GM19238 (cell line): ENCODE results near the gene PLPP6.
"Not testable (repeated sequence)": the region's sequence is repeated elsewhere in the genome, so short reads cannot be mapped to it uniquely, and the experiment has no call there.

Experiments used
- DNase-seq: peaks from one replicate; pipeline ENCODE4 v3.0.0; 2011; ENCODE audit warnings: low spot score; ENCODE audit not compliant: insufficient read length

The PLPP6 gene

GRCh38 chr9:4662108-4662988, at the start of gene PLPP6:
Gene PLPP6, plus strand, starts transcription at chr9:4662294. Its CDS starts 82 bp downstream, at chr9:4662376.
- peak; percentile 77 for DNase-seq

GRCh38 chr9:4614627-4615026, 47.5 kb upstream of the PLPP6 start:
- no peak for DNase-seq

- no peak for DNase-seq
These were observed 46.8 kb upstream of the PLPP6 start for GRCh38 chr9:4615251-4615650.

GRCh38 chr9:4615778-4616177, 46.3 kb upstream of the PLPP6 start:
- DNase-seq: no peak

- DNase-seq: no peak
These were observed 44.3 kb upstream of the PLPP6 start for GRCh38 chr9:4617752-4618151.

- DNase-seq: no peak
These were observed 43.4 kb upstream of the PLPP6 start for GRCh38 chr9:4618700-4619099.

- no peak for DNase-seq
These were observed 41.9 kb upstream of the PLPP6 start for GRCh38 chr9:4620057-4620765.

GRCh38 chr9:4620881-4621555, 41.1 kb upstream of the PLPP6 start:
- DNase-seq: no peak

- DNase-seq: no peak
These were observed 40.1 kb upstream of the PLPP6 start for GRCh38 chr9:4622016-4622415.

- DNase-seq: no peak
These were observed 31.3 kb upstream of the PLPP6 start for GRCh38 chr9:4630836-4631235.

GRCh38 chr9:4638968-4639367, 23.1 kb upstream of the PLPP6 start:
- no peak for DNase-seq

- DNase-seq: no peak
These were observed 22.7 kb upstream of the PLPP6 start for GRCh38 chr9:4639420-4639819.

- no peak for DNase-seq
These were observed 22.1 kb upstream of the PLPP6 start for GRCh38 chr9:4640027-4640426.

- no peak for DNase-seq
These were observed 19.7 kb upstream of the PLPP6 start for GRCh38 chr9:4642351-4642750.

- no peak for DNase-seq
These were observed 8.0 kb upstream of the PLPP6 start for GRCh38 chr9:4654084-4654483.

GRCh38 chr9:4654538-4654937, 7.6 kb upstream of the PLPP6 start:
- DNase-seq: no peak

GRCh38 chr9:4656196-4656595, 5.9 kb upstream of the PLPP6 start:
- not testable (repeated sequence) for DNase-seq

- no peak for DNase-seq
These were observed 5.5 kb upstream of the PLPP6 start for GRCh38 chr9:4656621-4657020.

GRCh38 chr9:4657426-4658159, 4.5 kb upstream of the PLPP6 start:
- DNase-seq: no peak

GRCh38 chr9:4660665-4661064, 1.4 kb upstream of the PLPP6 start:
- DNase-seq: not testable (repeated sequence)

- DNase-seq: no peak
These were observed 929 bp upstream of the PLPP6 start for GRCh38 chr9:4661165-4661564.
